Measurements from ENCODE around the gene IDH3A.

Gene IDH3A

GRCh38 chr15:78179906-78180305, 30.7 kb downstream of the IDH3A start:
- no peak overlapping the region for H3K27ac ChIP-seq
- no peak for TF ChIP-seq CTCF (conservative IDR thresholded peaks at IDR 0.05)

GRCh38 chr15:78182336-78182700, 33.2 kb downstream of the IDH3A start:
- no peak overlapping the region for H3K27ac ChIP-seq
- TF ChIP-seq CTCF (conservative IDR thresholded peaks at IDR 0.05), result no peak

- no peak overlapping the region for H3K27ac ChIP-seq
- no peak for TF ChIP-seq CTCF (conservative IDR thresholded peaks at IDR 0.05)
These were observed 33.7 kb downstream of the IDH3A start for GRCh38 chr15:78182821-78183220.

GRCh38 chr15:78192826-78193594, 43.8 kb downstream of the IDH3A start:
- no peak for TF ChIP-seq CTCF (conservative IDR thresholded peaks at IDR 0.05)
- no peak overlapping the region for H3K27ac ChIP-seq

- H3K27ac ChIP-seq, result no peak overlapping the region
- TF ChIP-seq CTCF (conservative IDR thresholded peaks at IDR 0.05), result no peak
These were observed 44.8 kb downstream of the IDH3A start for GRCh38 chr15:78193731-78194567.

GRCh38 chr15:78194568-78194925, 45.4 kb downstream of the IDH3A start:
- H3K27ac ChIP-seq, result no peak overlapping the region
- no peak for TF ChIP-seq CTCF (conservative IDR thresholded peaks at IDR 0.05)

GRCh38 chr15:78195735-78196201, 46.6 kb downstream of the IDH3A start:
- TF ChIP-seq CTCF (conservative IDR thresholded peaks at IDR 0.05), result peak; percentile 97

More at GRCh38 chr15:78195735-78196201, 46.6 kb downstream of the IDH3A start:
- no peak overlapping the region for H3K27ac ChIP-seq
